Upper lobe of left lung (tissue), 4 donors: Measurements from ENCODE around the gene ACTN4.

Experiments used
- POLR2A ChIP-seq, 4 donors: fragments of 450-650 bp; IDR thresholded peaks; one replicate each; pipeline ENCODE4 v1.5.1; 2016 to 2017; ENCODE audit warnings: antibody characterized with exemption in 4 of 4, mild to moderate bottlenecking in 2 of 4
- POLR2AphosphoS5 ChIP-seq, 2 donors: sonication (generic); formaldehyde crosslinking; IDR thresholded peaks; one replicate each; pipeline ENCODE4 v1.5.1; 2017; ENCODE audit warnings: antibody characterized with exemption in 2 of 2
- TF ChIP-seq, protein P1 (sequence below), 6 experiments: fragments of 450-650 bp in 4 of 6; fragments of 200-600 bp in 2 of 6; sonication (generic) in 2 of 6; IDR thresholded peaks; one replicate each; pipeline ENCODE4 v1.5.1; 2016 to 2019; ENCODE audit warnings: antibody characterized with exemption in 6 of 6

DNA sequence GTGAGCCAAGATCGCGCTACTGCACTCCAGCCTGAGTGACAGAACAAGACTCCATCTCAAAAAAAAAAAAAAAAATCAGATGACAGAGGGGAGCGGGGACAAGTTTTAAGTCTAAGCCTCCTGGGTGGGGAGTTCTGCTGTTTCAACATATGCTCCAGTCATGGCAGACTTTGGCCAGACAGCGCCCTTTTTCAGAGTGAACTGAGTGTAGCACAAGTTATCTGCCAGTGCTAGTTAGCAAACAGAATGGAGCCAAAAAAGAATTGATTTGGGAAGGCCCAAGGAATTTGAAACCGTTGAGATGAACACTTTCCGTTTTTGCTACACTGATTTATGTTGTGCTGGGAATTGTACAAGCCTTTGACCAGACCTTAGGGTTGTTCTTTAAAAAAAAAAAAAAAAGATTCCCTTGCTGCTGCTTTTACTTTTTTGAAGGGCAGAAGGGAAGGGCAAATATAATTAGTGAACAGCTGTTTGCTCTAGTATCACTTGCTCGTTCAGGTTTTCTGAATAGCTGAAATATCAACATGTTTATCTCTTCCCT lies 5.7 kb downstream of the ACTN4 start:
- TF ChIP-seq POLR2AphosphoS5 (IDR thresholded peaks at IDR 0.05) (no peak), POLR2A (IDR thresholded peaks at IDR 0.05) (no peak)
- TF ChIP-seq, protein P1, sequence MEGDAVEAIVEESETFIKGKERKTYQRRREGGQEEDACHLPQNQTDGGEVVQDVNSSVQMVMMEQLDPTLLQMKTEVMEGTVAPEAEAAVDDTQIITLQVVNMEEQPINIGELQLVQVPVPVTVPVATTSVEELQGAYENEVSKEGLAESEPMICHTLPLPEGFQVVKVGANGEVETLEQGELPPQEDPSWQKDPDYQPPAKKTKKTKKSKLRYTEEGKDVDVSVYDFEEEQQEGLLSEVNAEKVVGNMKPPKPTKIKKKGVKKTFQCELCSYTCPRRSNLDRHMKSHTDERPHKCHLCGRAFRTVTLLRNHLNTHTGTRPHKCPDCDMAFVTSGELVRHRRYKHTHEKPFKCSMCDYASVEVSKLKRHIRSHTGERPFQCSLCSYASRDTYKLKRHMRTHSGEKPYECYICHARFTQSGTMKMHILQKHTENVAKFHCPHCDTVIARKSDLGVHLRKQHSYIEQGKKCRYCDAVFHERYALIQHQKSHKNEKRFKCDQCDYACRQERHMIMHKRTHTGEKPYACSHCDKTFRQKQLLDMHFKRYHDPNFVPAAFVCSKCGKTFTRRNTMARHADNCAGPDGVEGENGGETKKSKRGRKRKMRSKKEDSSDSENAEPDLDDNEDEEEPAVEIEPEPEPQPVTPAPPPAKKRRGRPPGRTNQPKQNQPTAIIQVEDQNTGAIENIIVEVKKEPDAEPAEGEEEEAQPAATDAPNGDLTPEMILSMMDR (IDR thresholded peaks at IDR 0.05), result no peak
